Tibial nerve (tissue), 4 donors: ENCODE results near the gene TMEM63C.

ENCODE experiments used
- EP300 ChIP-seq, 2 donors: sonication (generic); formaldehyde crosslinking; IDR thresholded peaks; one replicate each; pipeline ENCODE4 v1.6.1; 2017; ENCODE audit warnings: antibody characterized with exemption in 2 of 2, mild to moderate bottlenecking in 1 of 2
- TF ChIP-seq, protein P1 (sequence below), 5 experiments: fragments of 200-600 bp in 3 of 5; fragments of 450-650 bp in 2 of 5; sonication (generic) in 3 of 5; IDR thresholded peaks; one replicate each; pipeline ENCODE4 v1.5.1; 2016 to 2019; ENCODE audit warnings: antibody characterized with exemption in 5 of 5, mild to moderate bottlenecking in 3 of 5, moderate library complexity in 2 of 5

DNA sequence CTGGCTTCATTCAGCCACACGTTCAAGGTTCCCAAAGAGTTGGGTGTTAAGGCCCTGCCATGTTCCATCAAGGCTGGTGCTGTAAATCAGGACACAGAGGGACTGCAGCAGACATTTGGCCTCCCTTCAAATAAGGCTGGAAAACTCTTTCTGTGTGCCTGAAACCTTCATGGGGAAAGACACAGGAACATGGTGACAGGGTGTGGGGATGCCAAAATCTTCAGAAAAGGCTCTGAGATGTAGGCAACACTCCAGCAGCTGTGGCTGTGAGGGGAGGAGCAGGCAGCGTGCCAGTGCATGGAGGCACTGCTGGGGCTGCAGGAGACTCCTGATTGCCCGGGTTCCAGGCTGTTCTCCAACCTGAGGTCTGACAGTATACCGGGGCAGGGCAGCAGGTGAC, 124.1 kb downstream of the TMEM63C start:
- TF ChIP-seq EP300 (IDR thresholded peaks at IDR 0.05): no peak
- TF ChIP-seq, protein P1, sequence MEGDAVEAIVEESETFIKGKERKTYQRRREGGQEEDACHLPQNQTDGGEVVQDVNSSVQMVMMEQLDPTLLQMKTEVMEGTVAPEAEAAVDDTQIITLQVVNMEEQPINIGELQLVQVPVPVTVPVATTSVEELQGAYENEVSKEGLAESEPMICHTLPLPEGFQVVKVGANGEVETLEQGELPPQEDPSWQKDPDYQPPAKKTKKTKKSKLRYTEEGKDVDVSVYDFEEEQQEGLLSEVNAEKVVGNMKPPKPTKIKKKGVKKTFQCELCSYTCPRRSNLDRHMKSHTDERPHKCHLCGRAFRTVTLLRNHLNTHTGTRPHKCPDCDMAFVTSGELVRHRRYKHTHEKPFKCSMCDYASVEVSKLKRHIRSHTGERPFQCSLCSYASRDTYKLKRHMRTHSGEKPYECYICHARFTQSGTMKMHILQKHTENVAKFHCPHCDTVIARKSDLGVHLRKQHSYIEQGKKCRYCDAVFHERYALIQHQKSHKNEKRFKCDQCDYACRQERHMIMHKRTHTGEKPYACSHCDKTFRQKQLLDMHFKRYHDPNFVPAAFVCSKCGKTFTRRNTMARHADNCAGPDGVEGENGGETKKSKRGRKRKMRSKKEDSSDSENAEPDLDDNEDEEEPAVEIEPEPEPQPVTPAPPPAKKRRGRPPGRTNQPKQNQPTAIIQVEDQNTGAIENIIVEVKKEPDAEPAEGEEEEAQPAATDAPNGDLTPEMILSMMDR (IDR thresholded peaks at IDR 0.05): no peak
